Activated naive CD4-positive, alpha-beta T cell (primary cell): ENCODE measurements around the gene NTSR1.
A peak's percentile ranks its signal among the peaks of the same experiment; 100 is the strongest.

Experiments
- DNase-seq, 4 experiments: peaks; one replicate each; lab custom pipeline; 2025; lab: John Stamatoyannopoulos, UW

Gene NTSR1

DNA sequence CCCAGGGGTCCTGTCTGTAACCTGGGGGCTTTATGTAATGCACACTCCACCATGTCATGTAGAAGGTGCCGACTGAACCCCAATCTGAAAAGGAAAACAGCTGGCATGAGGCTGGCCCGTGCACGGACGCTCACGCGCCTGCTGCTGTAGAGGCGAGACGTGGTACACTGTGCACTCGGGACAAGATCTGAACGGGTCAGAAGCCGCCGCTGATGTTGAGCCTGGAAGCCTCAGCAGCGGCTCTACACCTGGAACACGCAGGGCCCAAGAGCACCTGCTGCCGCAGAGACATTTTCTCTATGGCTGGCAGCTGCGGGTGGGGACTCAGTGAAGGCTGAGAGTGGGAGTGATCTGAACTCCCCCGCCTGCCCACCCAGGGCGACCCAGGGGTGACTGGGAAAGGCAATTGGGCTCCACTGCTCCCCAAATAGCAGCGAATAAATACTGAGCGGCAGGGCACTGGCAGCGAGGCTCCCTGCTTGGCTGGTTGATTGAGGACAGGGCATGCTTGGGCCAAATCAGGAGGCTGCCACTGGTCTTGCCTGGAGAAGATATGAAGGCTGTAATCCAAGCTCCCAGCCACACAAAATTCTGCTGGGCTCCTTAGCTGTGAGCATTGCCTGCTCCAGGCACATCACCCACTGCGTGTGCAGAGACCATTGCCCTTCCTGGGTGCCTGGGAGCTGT, 93.5 kb downstream of the NTSR1 start:
- no peak for DNase-seq

DNA sequence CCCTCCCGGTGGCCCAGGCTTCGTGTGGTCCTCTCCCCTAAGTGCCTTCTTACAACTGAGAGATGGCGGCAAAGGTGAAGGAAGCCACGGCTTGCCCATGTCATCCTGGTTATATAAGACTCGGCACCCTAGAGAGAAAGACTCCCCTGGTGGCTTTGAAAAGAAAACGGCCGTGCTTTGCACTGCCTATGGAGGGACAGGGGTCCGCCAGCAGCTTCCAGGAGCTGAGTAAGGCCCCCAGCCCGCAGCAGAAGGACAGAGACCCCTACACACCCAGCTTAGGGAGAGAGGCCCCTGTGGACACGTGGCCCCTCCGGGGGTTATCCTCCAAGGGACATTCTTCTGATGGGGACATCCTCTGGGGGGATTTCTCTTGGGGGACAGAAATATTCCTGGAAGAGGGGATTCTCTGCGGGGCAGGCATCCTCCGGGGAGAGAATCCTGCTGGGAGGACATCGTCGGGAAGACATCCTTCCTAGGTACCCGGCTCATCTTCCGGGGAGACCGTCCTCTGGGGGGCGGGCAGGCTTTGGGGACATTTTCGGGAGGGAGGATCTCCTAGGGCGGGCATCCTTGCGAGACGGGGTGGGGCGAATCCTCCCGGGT, 95.5 kb downstream of the NTSR1 start:
- no peak for DNase-seq

DNA sequence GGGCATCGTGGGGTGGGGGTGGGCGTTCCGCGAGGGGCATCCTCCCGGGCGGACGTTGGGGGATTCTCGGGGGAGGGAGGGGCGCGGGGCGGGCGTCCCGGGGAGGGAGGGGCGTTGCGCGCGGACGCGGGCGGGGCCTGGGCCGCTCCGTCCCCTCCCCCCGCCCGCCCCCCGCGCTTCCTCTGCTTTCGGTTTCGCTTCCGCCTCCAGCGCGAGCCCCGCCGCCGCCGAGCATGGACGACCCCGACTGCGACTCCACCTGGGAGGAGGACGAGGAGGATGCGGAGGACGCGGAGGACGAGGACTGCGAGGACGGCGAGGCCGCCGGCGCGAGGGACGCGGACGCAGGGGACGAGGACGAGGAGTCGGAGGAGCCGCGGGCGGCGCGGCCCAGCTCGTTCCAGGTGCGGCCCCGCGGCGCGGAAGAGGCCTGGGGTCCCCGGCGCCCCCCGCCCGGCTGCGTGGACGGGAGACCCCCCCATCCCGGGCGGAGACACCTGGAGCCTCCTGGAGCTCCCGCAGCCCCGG, 96.1 kb downstream of the NTSR1 start, which contains the start of gene OGFR:
Gene OGFR, plus strand, starts transcription at position 209 of the 528 bp plus-strand sequence. Its CDS starts 25 bp downstream, at position 234.
- peak; percentile 40 to 73 (median 56) for DNase-seq

DNA sequence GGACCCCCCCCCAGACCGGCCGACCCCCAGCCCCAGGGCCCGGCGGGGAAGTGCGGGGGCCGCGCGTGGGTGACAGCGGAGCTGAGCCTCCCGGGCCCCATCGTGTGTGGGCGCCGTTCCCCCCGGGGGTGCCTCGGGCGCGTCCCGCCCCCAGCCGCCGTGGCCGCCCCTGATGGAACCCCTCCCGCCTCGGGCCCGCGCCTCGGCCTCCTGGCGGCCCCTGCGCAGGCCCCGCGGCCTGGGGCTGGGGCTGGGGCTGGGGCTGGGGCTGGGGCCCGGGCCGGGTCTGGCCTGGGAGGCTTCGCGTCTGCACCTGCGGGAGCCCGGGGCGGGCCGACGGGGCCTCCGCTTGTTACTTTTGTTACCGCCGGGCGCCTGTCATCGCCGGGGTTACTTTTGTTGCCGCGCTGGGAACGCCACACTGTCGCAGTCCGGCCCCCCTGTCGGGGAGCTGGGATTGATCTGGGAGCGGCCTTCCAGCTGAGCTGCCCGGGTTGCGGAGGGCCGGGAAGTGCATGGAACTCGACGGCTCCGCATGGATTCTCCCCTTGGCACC, 96.6 kb downstream of the NTSR1 start:
- DNase-seq, result peak in 1 of 4 experiments; percentile 38

DNA sequence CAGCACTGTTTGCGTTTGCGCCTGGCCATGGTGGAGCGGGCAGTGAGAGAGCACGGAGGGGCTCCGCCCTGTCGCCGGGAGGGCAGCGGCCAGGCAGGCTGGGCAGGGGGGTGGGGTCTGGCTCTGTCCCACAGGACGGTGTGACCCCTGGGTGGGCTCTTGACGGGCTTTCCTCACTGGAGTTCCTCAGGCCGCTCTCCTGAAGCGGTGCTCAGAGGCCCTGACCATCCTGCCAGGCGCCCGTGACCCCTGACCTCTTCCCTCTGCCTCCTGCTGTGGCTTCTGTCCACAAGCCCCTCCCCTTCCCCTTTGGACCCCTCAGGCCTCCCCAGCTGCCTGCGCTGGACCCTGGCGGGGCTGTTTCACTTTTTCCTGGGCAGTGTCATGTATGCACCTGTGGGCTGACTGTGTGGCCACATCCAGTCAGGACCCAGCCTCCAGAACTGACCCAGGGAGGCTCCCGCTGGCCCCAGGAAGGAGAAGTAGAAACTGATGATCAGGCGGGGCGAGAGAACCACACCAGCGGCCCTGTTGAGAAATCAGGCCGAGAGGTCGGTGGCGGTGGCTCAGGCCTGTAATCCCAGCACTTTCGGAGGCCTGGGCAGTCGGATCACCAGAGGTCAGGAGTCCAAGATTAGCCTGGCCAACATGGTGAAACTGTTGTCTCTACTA, 97.2 kb downstream of the NTSR1 start:
- no peak for DNase-seq

DNA sequence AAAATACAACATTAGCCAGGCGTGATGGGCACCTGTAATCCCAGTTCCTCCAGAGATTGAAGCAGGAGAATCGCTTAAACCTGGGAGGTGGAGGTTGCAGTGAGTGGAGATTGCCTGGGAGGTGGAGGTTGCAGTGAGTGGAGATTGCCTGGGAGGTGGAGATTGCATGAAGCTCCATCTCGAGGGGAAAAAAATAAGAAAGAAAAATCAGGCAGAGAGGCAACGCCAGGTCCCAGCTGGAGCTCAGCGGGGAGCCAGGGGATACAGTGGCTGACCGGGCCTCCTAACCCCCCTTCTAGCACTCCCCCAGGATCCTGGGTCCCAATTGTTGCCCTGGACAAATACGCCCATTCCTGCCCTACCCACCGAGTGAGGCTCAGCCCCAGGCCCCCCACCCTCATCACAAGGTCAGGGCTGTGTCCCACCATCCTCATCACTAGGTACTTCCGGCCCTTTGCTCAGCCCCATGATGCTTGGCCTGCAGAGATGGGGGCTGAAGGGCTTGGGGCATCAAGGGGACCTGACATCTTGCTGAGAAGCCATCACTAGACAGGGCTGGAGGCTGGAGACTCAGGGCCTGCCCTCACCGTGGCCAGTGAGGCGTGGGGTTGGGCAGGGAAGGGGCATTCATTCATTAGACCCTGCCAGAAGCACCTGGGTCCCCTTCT, 97.9 kb downstream of the NTSR1 start:
- no peak for DNase-seq

DNA sequence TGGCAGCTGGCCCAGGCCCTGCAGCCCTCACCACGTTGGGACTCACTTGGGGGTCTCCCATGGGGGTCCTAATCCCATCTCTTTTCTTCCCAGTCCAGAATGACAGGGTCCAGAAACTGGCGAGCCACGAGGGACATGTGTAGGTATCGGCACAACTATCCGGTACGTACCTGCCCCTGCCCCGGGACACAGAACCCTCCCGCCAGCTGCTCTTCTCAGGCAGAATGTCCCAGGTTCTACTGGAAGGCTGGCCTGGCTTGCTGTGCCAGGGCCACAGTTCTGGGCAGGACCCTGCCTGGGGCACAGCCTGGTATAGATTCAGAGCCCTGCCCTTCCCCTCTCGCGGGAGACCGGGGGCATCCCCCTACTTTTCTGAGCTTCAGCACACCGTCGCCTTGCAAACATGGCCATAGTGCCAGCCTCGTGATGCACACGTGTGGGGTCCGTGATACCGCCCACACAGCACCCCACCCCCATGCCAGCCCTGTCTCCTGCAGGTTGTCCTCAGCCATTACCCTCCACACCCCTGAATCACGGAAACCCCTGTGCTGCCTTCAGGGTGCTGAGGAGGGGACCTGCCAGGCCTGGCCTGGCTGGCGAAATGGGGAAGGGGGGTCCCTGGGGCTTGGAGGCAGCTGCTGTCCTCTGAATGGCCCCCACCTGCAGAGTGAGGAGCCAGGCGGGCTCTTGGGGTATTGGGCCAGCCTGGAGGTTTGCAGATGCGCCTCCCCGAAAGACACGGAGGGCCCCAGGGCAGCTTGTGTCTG, 99.0 kb downstream of the NTSR1 start:
- DNase-seq, result no peak

DNA sequence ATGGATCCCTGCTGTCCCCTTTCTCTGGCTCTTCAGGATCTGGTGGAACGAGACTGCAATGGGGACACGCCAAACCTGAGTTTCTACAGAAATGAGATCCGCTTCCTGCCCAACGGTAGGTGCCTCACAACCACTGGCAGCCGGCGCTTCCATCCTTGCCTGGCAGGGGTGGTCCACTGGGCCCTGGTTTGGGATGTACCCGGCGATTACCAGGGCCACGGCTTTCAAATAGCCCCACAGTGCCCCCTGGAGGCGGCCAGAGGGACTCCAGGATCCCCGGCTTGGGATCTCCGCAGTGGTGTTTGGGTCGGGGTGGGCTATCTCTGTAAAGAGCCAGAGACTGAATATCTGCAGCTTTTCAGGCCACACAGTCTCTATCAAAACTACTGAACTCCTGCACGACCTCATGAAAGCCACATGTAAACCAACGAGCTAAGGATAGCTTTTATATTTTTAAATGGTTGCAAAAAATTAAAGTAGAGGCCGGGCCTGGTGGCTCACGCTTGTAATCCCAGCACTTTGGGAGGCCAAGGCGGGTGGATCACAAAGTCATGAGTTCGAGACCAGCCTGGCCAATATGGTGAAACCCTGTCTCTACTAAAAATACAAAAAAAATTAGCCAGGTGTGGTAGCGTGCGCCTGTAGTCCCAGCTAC, 99.7 kb downstream of the NTSR1 start:
- peak; percentile 39 to 72 (median 64) for DNase-seq

DNA sequence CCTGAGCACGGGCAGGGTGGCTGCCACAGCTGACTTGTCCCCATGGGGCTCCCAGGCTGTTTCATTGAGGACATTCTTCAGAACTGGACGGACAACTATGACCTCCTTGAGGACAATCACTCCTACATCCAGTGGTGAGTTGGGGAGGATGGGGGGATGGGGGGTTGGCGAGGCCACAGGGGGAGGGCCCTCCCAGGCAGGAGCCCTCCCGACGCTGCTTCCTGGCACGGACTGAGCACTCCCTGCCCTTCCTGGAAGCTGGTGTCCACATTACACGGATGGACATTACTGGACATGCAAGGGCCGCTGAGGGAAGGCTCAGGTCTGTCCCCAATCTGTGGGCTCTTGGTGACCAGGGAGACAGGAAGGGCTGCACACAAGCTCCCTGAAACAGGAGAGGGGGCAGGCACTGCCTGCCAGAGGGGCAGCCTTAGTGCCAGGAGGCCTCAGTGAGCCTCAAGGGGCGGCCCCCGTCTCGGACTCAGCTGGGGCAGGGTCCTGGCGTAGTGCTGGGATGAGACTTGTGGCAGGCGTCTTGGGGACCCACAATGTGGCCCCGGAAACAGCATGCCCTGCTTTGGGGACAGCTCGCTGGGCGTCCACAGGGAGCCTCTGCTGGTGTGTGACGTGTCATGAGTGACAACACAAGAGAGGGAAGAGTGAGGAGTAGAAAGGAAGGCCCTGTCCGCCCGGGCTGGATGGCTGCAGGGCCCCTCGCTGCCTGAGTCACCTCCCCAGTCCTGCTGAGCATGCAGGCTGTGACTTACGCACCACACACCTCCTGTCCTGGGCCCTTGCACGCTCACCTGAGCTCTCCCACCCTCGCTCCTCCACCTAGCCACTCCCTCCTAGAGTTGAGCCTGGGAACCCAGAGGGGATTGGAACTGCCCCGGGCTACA, 101.1 kb downstream of the NTSR1 start:
- DNase-seq, result no peak

DNA sequence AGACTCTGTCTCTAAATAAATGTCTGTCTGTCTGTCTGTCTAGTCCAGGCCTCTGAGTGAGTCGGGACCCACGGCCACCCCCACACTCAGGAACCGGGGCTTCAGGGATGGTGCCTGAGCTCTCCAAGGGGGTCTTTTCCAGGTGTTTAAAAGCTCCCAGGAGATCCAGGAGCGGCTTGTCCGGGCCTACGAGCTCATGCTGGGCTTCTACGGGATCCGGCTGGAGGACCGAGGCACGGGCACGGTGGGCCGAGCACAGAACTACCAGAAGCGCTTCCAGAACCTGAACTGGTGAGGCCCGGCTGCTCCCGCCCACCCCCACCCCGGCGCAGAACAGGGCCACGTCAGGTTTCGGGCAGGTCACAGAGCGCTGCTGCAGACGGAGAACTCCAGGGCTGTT, 102.7 kb downstream of the NTSR1 start:
- no peak for DNase-seq

DNA sequence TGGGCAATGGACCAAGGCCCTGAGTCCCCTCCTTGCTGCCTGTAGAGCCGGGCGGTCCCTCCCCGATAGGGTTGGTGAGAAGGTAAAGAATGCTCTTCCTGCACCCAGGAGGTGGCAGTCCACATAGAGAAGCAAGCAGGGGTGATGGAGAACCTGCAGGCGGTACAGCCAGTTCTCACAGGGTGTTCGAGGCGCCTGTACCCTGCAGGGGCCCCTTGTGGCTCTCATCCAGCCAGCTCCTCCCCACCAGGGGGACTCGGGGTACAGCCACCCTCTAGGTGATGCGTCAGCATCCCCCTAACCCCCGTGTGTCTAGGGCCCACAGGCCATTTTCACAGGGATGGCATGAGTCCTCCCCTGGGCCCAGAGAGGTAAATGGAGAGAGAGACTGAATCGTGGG, 103.1 kb downstream of the NTSR1 start:
- DNase-seq, result no peak
